Measurements from ENCODE around the gene FAM43A.

The FAM43A gene

GRCh38 chr3:194702545-194702944 is 16.9 kb downstream of the FAM43A start:
- Histone ChIP-seq H3K27ac (ENCODE audit: low read depth, low read length) (no peak overlapping the region), H3K36me3 (ENCODE audit: control insufficient read depth, low read length) (no peaks in the 10 kb centered on the region), H3K79me2 (ENCODE audit: control insufficient read depth, low read length) (no peaks in the 10 kb centered on the region), H3K9me2 (replicated peaks; ENCODE audit: control insufficient read depth, low read length) (no peaks in the 10 kb centered on the region), H3K4me3 (ENCODE audit: low read length) (no peak overlapping the region), H4K20me1 (ENCODE audit: control insufficient read depth, insufficient read depth, low read depth, low read length) (no peaks in the 10 kb centered on the region), H3K9me3 (ENCODE audit: control insufficient read depth, insufficient read depth, low read length) (no peaks in the 10 kb centered on the region; the same call in 1 of the 2 replicates), H3F3A (ENCODE audit: control insufficient read depth, insufficient read depth) (no peaks in the 10 kb centered on the region), H3K27me3 (ENCODE audit: control insufficient read depth, low read length) (no peaks in the 10 kb centered on the region), H3K4me2 (ENCODE audit: low read length) (no peak overlapping the region), H3K4me1 (ENCODE audit: control insufficient read depth, low read length) (no peaks in the 10 kb centered on the region)
- TF ChIP-seq CTCF (IDR thresholded peaks at IDR 0.05; ENCODE audit: low read depth, low read length, poor library complexity, severe bottlenecking): no peak

- TF ChIP-seq EZH2phosphoT487 (IDR thresholded peaks at IDR 0.05; ENCODE audit: borderline replicate concordance, low read length): no peak
- no peak for TF ChIP-seq CTCF (IDR thresholded peaks at IDR 0.05; ENCODE audit: low read depth, low read length, poor library complexity, severe bottlenecking)
- H3K4me3 ChIP-seq (ENCODE audit: low read length): no peak overlapping the region
- no peaks in the 10 kb centered on the region for H3K9me3 ChIP-seq (ENCODE audit: control insufficient read depth, insufficient read depth, low read length)
- no peaks in the 10 kb centered on the region for H3K36me3 ChIP-seq (ENCODE audit: control insufficient read depth, low read length)
- H4K20me1 ChIP-seq (ENCODE audit: control insufficient read depth, insufficient read depth, low read depth, low read length): no peaks in the 10 kb centered on the region
- H3F3A ChIP-seq (ENCODE audit: control insufficient read depth, insufficient read depth): no peaks in the 10 kb centered on the region
- no peaks in the 10 kb centered on the region for H3K4me1 ChIP-seq (ENCODE audit: control insufficient read depth, low read length)
- no peak overlapping the region for H3K4me2 ChIP-seq (ENCODE audit: low read length)
- H3K9me2 ChIP-seq (replicated peaks; ENCODE audit: control insufficient read depth, low read length): no peaks in the 10 kb centered on the region
- H3K27ac ChIP-seq (ENCODE audit: low read depth, low read length): no peak overlapping the region
- no peaks in the 10 kb centered on the region for H3K27me3 ChIP-seq (ENCODE audit: control insufficient read depth, low read length)
- H3K79me2 ChIP-seq (ENCODE audit: control insufficient read depth, low read length): no peaks in the 10 kb centered on the region
Measured at GRCh38 chr3:194705227-194705626, 19.5 kb downstream of the FAM43A start.

GRCh38 chr3:194705761-194706160 is 20.1 kb downstream of the FAM43A start:
- Histone ChIP-seq H3K4me1 (ENCODE audit: control insufficient read depth, low read length) (no peaks in the 10 kb centered on the region), H3K4me3 (ENCODE audit: low read length) (no peak overlapping the region), H3F3A (ENCODE audit: control insufficient read depth, insufficient read depth) (no peaks in the 10 kb centered on the region), H3K27ac (ENCODE audit: low read depth, low read length) (no peak overlapping the region), H4K20me1 (ENCODE audit: control insufficient read depth, insufficient read depth, low read depth, low read length) (no peaks in the 10 kb centered on the region), H3K9me3 (ENCODE audit: control insufficient read depth, insufficient read depth, low read length) (no peaks in the 10 kb centered on the region), H3K4me2 (ENCODE audit: low read length) (no peak overlapping the region), H3K27me3 (ENCODE audit: control insufficient read depth, low read length) (no peaks in the 10 kb centered on the region), H3K36me3 (ENCODE audit: control insufficient read depth, low read length) (no peaks in the 10 kb centered on the region), H3K79me2 (ENCODE audit: control insufficient read depth, low read length) (no peaks in the 10 kb centered on the region), H3K9me2 (replicated peaks; ENCODE audit: control insufficient read depth, low read length) (no peaks in the 10 kb centered on the region)
- no peak for TF ChIP-seq EZH2phosphoT487 (IDR thresholded peaks at IDR 0.05; ENCODE audit: borderline replicate concordance, low read length)
- no peak for TF ChIP-seq CTCF (IDR thresholded peaks at IDR 0.05; ENCODE audit: low read depth, low read length, poor library complexity, severe bottlenecking)

- no peaks in the 10 kb centered on the region for H3K36me3 ChIP-seq (ENCODE audit: control insufficient read depth, low read length)
Measured at GRCh38 chr3:194707147-194707540, 21.5 kb downstream of the FAM43A start.

More at GRCh38 chr3:194707147-194707540, 21.5 kb downstream of the FAM43A start:
- no peak for TF ChIP-seq EZH2phosphoT487 (IDR thresholded peaks at IDR 0.05; ENCODE audit: borderline replicate concordance, low read length)
- TF ChIP-seq CTCF (IDR thresholded peaks at IDR 0.05; ENCODE audit: low read depth, low read length, poor library complexity, severe bottlenecking): no peak
- H3K27ac ChIP-seq (ENCODE audit: low read depth, low read length): no peak overlapping the region
- no peaks in the 10 kb centered on the region for H3F3A ChIP-seq (ENCODE audit: control insufficient read depth, insufficient read depth)
- no peaks in the 10 kb centered on the region for H4K20me1 ChIP-seq (ENCODE audit: control insufficient read depth, insufficient read depth, low read depth, low read length)
- no peaks in the 10 kb centered on the region for H3K79me2 ChIP-seq (ENCODE audit: control insufficient read depth, low read length)
- H3K27me3 ChIP-seq (ENCODE audit: control insufficient read depth, low read length): no peaks in the 10 kb centered on the region
- H3K4me3 ChIP-seq (ENCODE audit: low read length): no peak overlapping the region
- no peaks in the 10 kb centered on the region for H3K9me2 ChIP-seq (replicated peaks; ENCODE audit: control insufficient read depth, low read length)
- H3K4me1 ChIP-seq (ENCODE audit: control insufficient read depth, low read length): no peaks in the 10 kb centered on the region
- no peak overlapping the region for H3K4me2 ChIP-seq (ENCODE audit: low read length)
- no peaks in the 10 kb centered on the region for H3K9me3 ChIP-seq (ENCODE audit: control insufficient read depth, insufficient read depth, low read length)
